SK-N-SH (cell line): ENCODE measurements around the gene DDX1.

Experiments
- CTCF ChIP-seq: fragments of 200-600 bp; sonication (generic); IDR thresholded peaks from 2 replicates; pipeline ENCODE4 v1.6.1; 2017; ENCODE audit warnings: antibody characterized with exemption, mild to moderate bottlenecking, moderate library complexity
- EP300 ChIP-seq, 2 experiments: IDR thresholded peaks; 2 replicates each; pipeline versions ENCODE4 v1.4.0 to v1.6.1; 2012; ENCODE audit warnings: borderline replicate concordance in 1 of 2, low read depth in 1 of 2, low read length in 1 of 2
- EZH2phosphoT487 ChIP-seq: fragments of 200-600 bp; sonication (generic); IDR thresholded peaks from 2 replicates; pipeline ENCODE4 v1.6.1; 2017; ENCODE audit warnings: low read depth, mixed run types, mild to moderate bottlenecking, antibody characterized with exemption, moderate library complexity, borderline replicate concordance
- GABPA ChIP-seq: IDR thresholded peaks from 2 replicates; pipeline ENCODE4 v1.4.0; 2012; ENCODE audit warnings: low read depth, mild to moderate bottlenecking
- IRF3 ChIP-seq: fragments of 150-350 bp; IDR thresholded peaks from 2 replicates; pipeline ENCODE4 v1.6.1; 2016; ENCODE audit warnings: mild to moderate bottlenecking, low read depth, low read length
- NFIC ChIP-seq: IDR thresholded peaks from 2 replicates; pipeline ENCODE4 v1.4.0; 2012; ENCODE audit warnings: borderline replicate concordance
- NRF1 ChIP-seq: IDR thresholded peaks from 2 replicates; pipeline ENCODE4 v1.6.1; 2012; ENCODE audit warnings: low read depth, mild to moderate bottlenecking, low read length
- POLR2AphosphoS5 ChIP-seq: IDR thresholded peaks from 2 replicates; pipeline ENCODE4 v1.6.1; 2012; ENCODE audit warnings: low read depth, low read length
- REST ChIP-seq: IDR thresholded peaks from 2 replicates; pipeline ENCODE4 v1.6.1; 2012; ENCODE audit warnings: mild to moderate bottlenecking, low read depth, low read length, moderate library complexity
- SIN3A ChIP-seq: IDR thresholded peaks from 2 replicates; pipeline ENCODE4 v1.6.1; 2012; ENCODE audit warnings: low read depth, mild to moderate bottlenecking, low read length, moderate library complexity, borderline replicate concordance
- TAF1 ChIP-seq: IDR thresholded peaks from 2 replicates; pipeline ENCODE4 v1.6.1; 2012; ENCODE audit warnings: low read depth, mild to moderate bottlenecking, low read length, moderate library complexity, borderline replicate concordance
- USF2 ChIP-seq: fragments of 150-350 bp; IDR thresholded peaks from 2 replicates; pipeline ENCODE4 v1.6.1; 2017; ENCODE audit warnings: antibody characterized with exemption, low read length, low read depth, borderline replicate concordance
- YY1 ChIP-seq: IDR thresholded peaks from 2 replicates; pipeline ENCODE4 v1.4.0; 2012; ENCODE audit warnings: low read depth, mild to moderate bottlenecking

- TF ChIP-seq POLR2AphosphoS5, result no peak
- TF ChIP-seq IRF3, result no peak
- no peak for TF ChIP-seq NFIC
- no peak for TF ChIP-seq CTCF
- TF ChIP-seq EZH2phosphoT487, result no peak
- no peak for TF ChIP-seq TAF1
- TF ChIP-seq YY1, result no peak
- TF ChIP-seq EP300 (IDR thresholded peaks at IDR 0.05; ENCODE audit: borderline replicate concordance in 1 of 2, low read depth in 1 of 2, low read length in 1 of 2), result no peak
- TF ChIP-seq USF2, result no peak
- TF ChIP-seq NRF1, result no peak
- TF ChIP-seq GABPA, result no peak
- no peak for TF ChIP-seq REST
- no peak for TF ChIP-seq SIN3A
Observed at GRCh38 chr2:15652252-15652651, 60.6 kb downstream of the DDX1 start.
